Measurements from ENCODE around the gene PCNT. TPM values are rescaled to one million over a fixed set of nuclear protein-coding genes. Genes with fewer than 3 reads are reported as not detected.
A peak's percentile ranks its signal among the peaks of the same experiment; 100 is the strongest.

PCNT gene
- total and polyA plus RNA-seq, 9 of the 15 experiments (the other 6 are each of a cell fraction or from before 2014, with no cell fraction given) = 9.1 to 53.5 (median 31.3) TPM

- TF ChIP-seq THRAP3 (IDR thresholded peaks at IDR 0.05; ENCODE audit: borderline replicate concordance) (no peak), SAFB2 (IDR thresholded peaks at IDR 0.05; ENCODE audit: borderline replicate concordance, low read depth, low read length, severe bottlenecking) (no peak), ELF4 (CRISPR knock-in tag; IDR thresholded peaks at IDR 0.05) (no peak), PRPF4 (IDR thresholded peaks at IDR 0.05; ENCODE audit: insufficient read depth, low read depth, low read length, poor library complexity, severe bottlenecking) (peak; percentile 13), HDAC3 (IDR thresholded peaks at IDR 0.05; ENCODE audit: borderline replicate concordance, partially characterized antibody) (no peak), DNMT1 (IDR thresholded peaks at IDR 0.05) (no peak), ZSCAN29 (IDR thresholded peaks at IDR 0.05) (0 out of 2 replicates have a peak, but pooled peaks have one; percentile 6), RCOR1 (IDR thresholded peaks at IDR 0.05; ENCODE audit: borderline replicate concordance in 1 of 2, low read depth in 2 of 2, low read length in 2 of 2) (peak in 1 of 2 experiments; percentile 29; a peak in 1 of 4 replicates), SETDB1 (IDR thresholded peaks at IDR 0.05; ENCODE audit: low read length) (no peak), DLX4 (CRISPR knock-in tag; IDR thresholded peaks at IDR 0.05) (no peak), RNF219 (CRISPR knock-in tag; IDR thresholded peaks at IDR 0.05) (no peak)
- TF ChIP-seq, protein P1, sequence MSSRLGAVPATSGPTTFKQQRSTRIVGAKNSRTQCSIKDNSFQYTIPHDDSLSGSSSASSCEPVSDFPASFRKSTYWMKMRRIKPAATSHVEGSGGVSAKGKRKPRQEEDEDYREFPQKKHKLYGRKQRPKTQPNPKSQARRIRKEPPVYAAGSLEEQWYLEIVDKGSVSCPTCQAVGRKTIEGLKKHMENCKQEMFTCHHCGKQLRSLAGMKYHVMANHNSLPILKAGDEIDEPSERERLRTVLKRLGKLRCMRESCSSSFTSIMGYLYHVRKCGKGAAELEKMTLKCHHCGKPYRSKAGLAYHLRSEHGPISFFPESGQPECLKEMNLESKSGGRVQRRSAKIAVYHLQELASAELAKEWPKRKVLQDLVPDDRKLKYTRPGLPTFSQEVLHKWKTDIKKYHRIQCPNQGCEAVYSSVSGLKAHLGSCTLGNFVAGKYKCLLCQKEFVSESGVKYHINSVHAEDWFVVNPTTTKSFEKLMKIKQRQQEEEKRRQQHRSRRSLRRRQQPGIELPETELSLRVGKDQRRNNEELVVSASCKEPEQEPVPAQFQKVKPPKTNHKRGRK (tag; IDR thresholded peaks at IDR 0.05) = no peak
- TF ChIP-seq, protein P2, sequence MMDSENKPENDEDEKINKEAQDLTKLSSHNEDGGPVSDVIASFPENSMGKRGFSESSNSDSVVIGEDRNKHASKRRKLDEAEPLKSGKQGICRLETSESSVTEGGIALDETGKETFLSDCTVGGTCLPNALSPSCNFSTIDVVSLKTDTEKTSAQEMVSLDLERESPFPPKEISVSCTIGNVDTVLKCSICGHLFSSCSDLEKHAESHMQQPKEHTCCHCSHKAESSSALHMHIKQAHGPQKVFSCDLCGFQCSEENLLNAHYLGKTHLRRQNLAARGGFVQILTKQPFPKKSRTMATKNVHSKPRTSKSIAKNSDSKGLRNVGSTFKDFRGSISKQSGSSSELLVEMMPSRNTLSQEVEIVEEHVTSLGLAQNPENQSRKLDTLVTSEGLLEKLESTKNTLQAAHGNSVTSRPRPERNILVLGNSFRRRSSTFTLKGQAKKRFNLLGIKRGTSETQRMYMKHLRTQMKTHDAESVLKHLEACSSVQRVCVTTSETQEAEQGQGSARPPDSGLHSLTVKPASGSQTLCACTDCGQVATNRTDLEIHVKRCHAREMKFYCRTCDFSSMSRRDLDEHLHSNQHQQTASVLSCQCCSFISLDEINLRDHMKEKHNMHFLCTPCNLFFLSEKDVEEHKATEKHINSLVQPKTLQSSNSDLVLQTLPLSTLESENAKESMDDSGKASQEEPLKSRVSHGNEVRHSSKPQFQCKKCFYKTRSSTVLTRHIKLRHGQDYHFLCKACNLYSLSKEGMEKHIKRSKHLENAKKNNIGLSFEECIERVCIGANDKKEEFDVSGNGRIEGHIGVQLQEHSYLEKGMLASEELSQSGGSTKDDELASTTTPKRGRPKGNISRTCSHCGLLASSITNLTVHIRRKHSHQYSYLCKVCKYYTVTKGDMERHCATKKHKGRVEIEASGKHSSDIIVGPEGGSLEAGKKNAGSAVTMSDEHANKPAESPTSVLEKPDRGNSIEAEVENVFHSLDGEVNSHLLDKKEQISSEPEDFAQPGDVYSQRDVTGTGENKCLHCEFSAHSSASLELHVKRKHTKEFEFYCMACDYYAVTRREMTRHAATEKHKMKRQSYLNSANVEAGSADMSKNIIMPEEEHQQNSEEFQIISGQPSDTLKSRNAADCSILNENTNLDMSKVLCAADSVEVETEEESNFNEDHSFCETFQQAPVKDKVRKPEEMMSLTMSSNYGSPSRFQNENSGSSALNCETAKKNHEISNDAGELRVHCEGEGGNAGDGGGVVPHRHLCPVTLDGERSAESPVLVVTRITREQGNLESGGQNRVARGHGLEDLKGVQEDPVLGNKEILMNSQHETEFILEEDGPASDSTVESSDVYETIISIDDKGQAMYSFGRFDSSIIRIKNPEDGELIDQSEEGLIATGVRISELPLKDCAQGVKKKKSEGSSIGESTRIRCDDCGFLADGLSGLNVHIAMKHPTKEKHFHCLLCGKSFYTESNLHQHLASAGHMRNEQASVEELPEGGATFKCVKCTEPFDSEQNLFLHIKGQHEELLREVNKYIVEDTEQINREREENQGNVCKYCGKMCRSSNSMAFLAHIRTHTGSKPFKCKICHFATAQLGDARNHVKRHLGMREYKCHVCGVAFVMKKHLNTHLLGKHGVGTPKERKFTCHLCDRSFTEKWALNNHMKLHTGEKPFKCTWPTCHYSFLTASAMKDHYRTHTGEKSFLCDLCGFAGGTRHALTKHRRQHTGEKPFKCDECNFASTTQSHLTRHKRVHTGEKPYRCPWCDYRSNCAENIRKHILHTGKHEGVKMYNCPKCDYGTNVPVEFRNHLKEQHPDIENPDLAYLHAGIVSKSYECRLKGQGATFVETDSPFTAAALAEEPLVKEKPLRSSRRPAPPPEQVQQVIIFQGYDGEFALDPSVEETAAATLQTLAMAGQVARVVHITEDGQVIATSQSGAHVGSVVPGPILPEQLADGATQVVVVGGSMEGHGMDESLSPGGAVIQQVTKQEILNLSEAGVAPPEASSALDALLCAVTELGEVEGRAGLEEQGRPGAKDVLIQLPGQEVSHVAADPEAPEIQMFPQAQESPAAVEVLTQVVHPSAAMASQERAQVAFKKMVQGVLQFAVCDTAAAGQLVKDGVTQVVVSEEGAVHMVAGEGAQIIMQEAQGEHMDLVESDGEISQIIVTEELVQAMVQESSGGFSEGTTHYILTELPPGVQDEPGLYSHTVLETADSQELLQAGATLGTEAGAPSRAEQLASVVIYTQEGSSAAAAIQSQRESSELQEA (IDR thresholded peaks at IDR 0.05; ENCODE audit: low read depth) = no peak
These were observed 1.3 kb downstream of the PCNT start (continued) for GRCh38 chr21:46325073-46325912.
